IMR-90 (cell line): ENCODE data around the gene SYS1. TPM values are rescaled to one million over a fixed set of nuclear protein-coding genes. Genes with fewer than 3 reads are reported as not detected.

ENCODE experiments used
- ATAC-seq: fragments of 200-7000 bp; cut with Tn5 transposase; 2 replicates; pipeline ENCODE4 v1.9.1; 2020; ENCODE audit warnings: low read depth, mild to moderate bottlenecking, moderate library complexity
- BruUV-seq: library from RNA; stranded (reverse); fragments of 400-500 nt; replicated peaks from 2 replicates; lab custom pipeline; 2021; lab: Mats Ljungman, UMichigan
- CTCF ChIA-PET: fragments of 300-600 bp; formaldehyde crosslinking; extraction: SDS; loops from one replicate; lab custom pipeline; 2021; ENCODE audit warnings: antibody characterized with exemption; lab: Yijun Ruan, JAX
- POLR2A ChIA-PET: fragments of 300-600 bp; sonication (Branson Sonifier 250); formaldehyde crosslinking; loops from one replicate; lab custom pipeline; 2022; ENCODE audit warnings: antibody characterized with exemption; ENCODE audit not compliant: unreplicated experiment; lab: Charles Lee
- DNase-seq: peaks from one replicate; pipeline ENCODE4 v3.0.0; 2013
- H2AFZ ChIP-seq: replicated peaks from 2 replicates; pipeline ENCODE3; 2013; ENCODE audit warnings: low read length, mild to moderate bottlenecking; ENCODE audit not compliant: poor library complexity
- H2AK5ac ChIP-seq: 2 replicates; pipeline ENCODE4 v1.6.1; 2013; ENCODE audit warnings: low read depth, low read length, inconsistent platforms
- H2AK9ac ChIP-seq: replicated peaks from 2 replicates; pipeline ENCODE3; 2013; ENCODE audit warnings: mild to moderate bottlenecking, low read depth, low read length, moderate library complexity; ENCODE audit not compliant: poor library complexity
- H2BK120ac ChIP-seq: 2 replicates; pipeline ENCODE4 v1.6.1; 2013; ENCODE audit warnings: low read depth, low read length, inconsistent platforms
- H2BK15ac ChIP-seq: 3 replicates; pipeline ENCODE4 v1.6.1; 2013; ENCODE audit warnings: low read depth, low read length, inconsistent platforms
- H2BK20ac ChIP-seq: 2 replicates; pipeline ENCODE4 v1.6.1; 2013; ENCODE audit warnings: low read depth, mild to moderate bottlenecking, inconsistent platforms, low read length, moderate library complexity
- H2BK5ac ChIP-seq: 2 replicates; pipeline ENCODE4 v1.6.1; 2013; ENCODE audit warnings: mild to moderate bottlenecking, low read depth, low read length, inconsistent platforms; ENCODE audit not compliant: poor library complexity, severe bottlenecking
- H3K14ac ChIP-seq: replicated peaks from 2 replicates; pipeline ENCODE4 v1.6.1; 2013; ENCODE audit warnings: low read depth, low read length, inconsistent platforms
- H3K18ac ChIP-seq: 2 replicates; pipeline ENCODE4 v1.6.1; 2013; ENCODE audit warnings: low read depth, low read length, control low read depth
- H3K23ac ChIP-seq: 2 replicates; pipeline ENCODE4 v1.6.1; 2013; ENCODE audit warnings: low read depth, low read length, inconsistent platforms
- H3K27ac ChIP-seq: 2 replicates; pipeline ENCODE4 v1.5.1; 2013; ENCODE audit warnings: mild to moderate bottlenecking, control low read depth, low read length; ENCODE audit not compliant: insufficient read depth
- H3K27me3 ChIP-seq: 2 replicates; pipeline ENCODE4 v1.6.1; 2013; ENCODE audit warnings: low read length; ENCODE audit not compliant: control insufficient read depth, insufficient read depth
- H3K36me3 ChIP-seq: 2 replicates; pipeline ENCODE4 v1.6.1; 2013; ENCODE audit warnings: low read length, mixed read lengths; ENCODE audit not compliant: control insufficient read depth, insufficient read depth
- H3K4ac ChIP-seq: 2 replicates; pipeline ENCODE4 v1.6.1; 2013; ENCODE audit warnings: low read depth, low read length, inconsistent platforms
- H3K4me1 ChIP-seq: 2 replicates; pipeline ENCODE4 v1.6.1; 2013; ENCODE audit warnings: low read length, mixed read lengths; ENCODE audit not compliant: control insufficient read depth, insufficient read depth
- H3K4me2 ChIP-seq: 2 replicates; pipeline ENCODE4 v1.6.1; 2013; ENCODE audit warnings: low read depth, mild to moderate bottlenecking, control low read depth, low read length, moderate library complexity
- H3K4me3 ChIP-seq: 2 replicates; pipeline ENCODE4 v1.5.1; 2013; ENCODE audit warnings: low read depth, mild to moderate bottlenecking, control low read depth, low read length, moderate library complexity; ENCODE audit not compliant: insufficient read depth
- H3K56ac ChIP-seq: 2 replicates; pipeline ENCODE4 v1.6.1; 2013; ENCODE audit warnings: low read length, inconsistent platforms; ENCODE audit not compliant: insufficient read depth; ENCODE audit errors: extremely low read depth
- H3K79me1 ChIP-seq, 2 experiments: 2 replicates each; pipeline ENCODE4 v1.6.1; 2013; ENCODE audit warnings: low read length in 2 of 2, inconsistent platforms in 1 of 2, low read depth in 1 of 2
- H3K9ac ChIP-seq: 2 replicates; pipeline ENCODE4 v1.6.1; 2013; ENCODE audit warnings: low read depth, low read length, control low read depth
- H3K9me1 ChIP-seq: 2 replicates; pipeline ENCODE4 v1.6.1; 2013; ENCODE audit warnings: low read length, inconsistent platforms; ENCODE audit not compliant: insufficient read depth
- H3K9me3 ChIP-seq: 2 replicates; pipeline ENCODE4 v1.6.1; 2013; ENCODE audit warnings: low read length; ENCODE audit not compliant: control insufficient read depth, insufficient read depth
- H4K20me1 ChIP-seq: 2 replicates; pipeline ENCODE4 v1.6.1; 2013; ENCODE audit warnings: low read length, inconsistent platforms; ENCODE audit not compliant: insufficient read depth
- H4K5ac ChIP-seq: 2 replicates; pipeline ENCODE4 v1.6.1; 2013; ENCODE audit warnings: mild to moderate bottlenecking, low read depth, low read length, control low read depth
- H4K8ac ChIP-seq, 2 experiments: 2 replicates each; pipeline ENCODE4 v1.6.1; 2013; ENCODE audit warnings: low read depth in 2 of 2, low read length in 2 of 2, control low read depth in 1 of 2, inconsistent platforms in 1 of 2
- H4K91ac ChIP-seq: 2 replicates; pipeline ENCODE4 v1.6.1; 2013; ENCODE audit warnings: low read depth, low read length, inconsistent platforms; ENCODE audit not compliant: insufficient read depth
- CEBPB ChIP-seq: IDR thresholded peaks from 2 replicates; pipeline ENCODE4 v1.6.1; 2012; ENCODE audit warnings: low read depth, low read length, improper control_type of control experiment
- MAFK ChIP-seq: IDR thresholded peaks from 2 replicates; pipeline ENCODE4 v1.6.1; 2012; ENCODE audit warnings: low read depth, low read length, improper control_type of control experiment
- MAZ ChIP-seq: IDR thresholded peaks from 2 replicates; pipeline ENCODE4 v1.6.1; 2012; ENCODE audit warnings: low read depth, mild to moderate bottlenecking, low read length, improper control_type of control experiment, moderate library complexity, borderline replicate concordance
- RCOR1 ChIP-seq: IDR thresholded peaks from 2 replicates; pipeline ENCODE4 v1.6.1; 2012; ENCODE audit warnings: mild to moderate bottlenecking, low read length, improper control_type of control experiment; ENCODE audit not compliant: insufficient replicate concordance
- WGBS, 2 experiments: methylation state at CpG; one replicate each; pipeline versions ENCODE4 v1.1.5 to v1.1.7; 2013; ENCODE audit warnings: missing lambda C conversion rate in 2 of 2; ENCODE audit not compliant: insufficient read length in 1 of 2; ENCODE audit errors: extremely low coverage in 2 of 2; 5-methylcytosine and 5-hydroxymethylcytosine counted together
- dilution Hi-C: fragments of 300-500 bp; cut with HindIII; formaldehyde crosslinking; loops from one replicate; pipeline ENCODE4 v1.14.3; 2018; ENCODE audit warnings: low sequenced_read_pairs; ENCODE audit not compliant: unreplicated experiment
- in situ Hi-C: fragments of 300-500 bp; cut with MboI; formaldehyde crosslinking; loops from 3 replicates; pipeline ENCODE4 v1.14.3; 2019; ENCODE audit warnings: low sequenced_read_pairs, inconsistent platforms, mixed read lengths
- intact Hi-C: fragments of 100-400 bp; cut with micrococcal nuclease; formaldehyde crosslinking; loops from 2 replicates; pipeline ENCODE4 v1.10.0; 2022
- polyA plus RNA-seq, 3 experiments: library from polyadenylated mRNA; depleted of rRNA; stranded (reverse); fragments of >200 nt; gene quantifications; 2 replicates each; pipeline ENCODE4 v1.2.3, GENCODE V29; 2012; ENCODE audit warnings: low replicate concordance in 1 of 3
- total RNA-seq: library from RNA; depleted of rRNA; stranded (reverse); fragments of >200 nt; gene quantifications from 2 replicates; pipeline ENCODE4 v1.2.3, GENCODE V29; 2012

SYS1 gene
- total and polyA plus RNA-seq, 2 of the 4 experiments (the other 2 are of a cell fraction) = 12.9 to 24.6 TPM

GRCh38 chr20:45407067-45407745 lies 44.2 kb downstream of the SYS1 start (continued):
- TF ChIP-seq MAFK = no peak

- no peak for DNase-seq
- H3K9ac ChIP-seq = peak within 1 kb of the TSS; percentile 56; the same call in 1 of the 2 replicates
- intact Hi-C loops = no loop called here
Observed at GRCh38 chr20:45407783-45408645, 45.1 kb downstream of the SYS1 start, which contains the start of gene DBNDD2. TSS of gene DBNDD2 (plus strand) at chr20:45408289. CDS start at chr20:45408468, 179 bp downstream.

More at GRCh38 chr20:45407783-45408645, 45.1 kb downstream of the SYS1 start, which contains the start of gene DBNDD2:
- Histone ChIP-seq H2BK120ac (no peak within 1 kb of the TSS), H3K4me3 (peak within 1 kb of the TSS; percentile 63), H2AK5ac (no peak within 1 kb of the TSS), H2AK9ac (peak within 1 kb of the TSS; percentile 3), H3K4ac (peak within 1 kb of the TSS; percentile 62; the same call in 1 of the 2 replicates), H3K79me1 (peaks cover 0 to 10% of the 10 kb centered on the region in 2 experiments; a peak in 2 of 4 replicates), H3K56ac (no peak within 1 kb of the TSS), H4K91ac (no peak within 1 kb of the TSS), H2BK15ac (no peak within 1 kb of the TSS), H2BK20ac (no peak within 1 kb of the TSS), H4K8ac (peak within 1 kb of the TSS in 1 of 2 experiments; percentile 48; a peak in 1 of 4 replicates), H4K5ac (no peak within 1 kb of the TSS), H3K9me1 (no peaks in the 10 kb centered on the region), H3K27ac (no peak within 1 kb of the TSS; the same call in 1 of the 2 replicates), H2BK5ac (no peak within 1 kb of the TSS), H2AFZ (peak within 1 kb of the TSS; percentile 92), H3K23ac (peak within 1 kb of the TSS; percentile 46), H3K4me2 (peak within 1 kb of the TSS; percentile 91), H4K20me1 (no peaks in the 10 kb centered on the region), H3K36me3 (no peaks in the 10 kb centered on the region; the same call in 1 of the 2 replicates), H3K18ac (no peak within 1 kb of the TSS), H3K4me1 (peaks cover 4% of the 10 kb centered on the region; the same call in 1 of the 2 replicates), H3K9me3 (no peaks in the 10 kb centered on the region), H3K14ac (0 out of 2 replicates have a peak within 1 kb of the TSS, but pooled peaks have one; percentile 21), H3K27me3 (no peaks in the 10 kb centered on the region)
- ATAC-seq = no peak
- BruUV-seq = no TSS peak
- 95% methylated on average over 11 of the region's 21 CpGs; no CpG with 5 or more reads in 1 of the 2 experiments for WGBS, 2 experiments
- TF ChIP-seq RCOR1 (no peak), MAZ (no peak), CEBPB (no peak)
- POLR2A ChIA-PET = no interaction called here
- dilution Hi-C loops = no loop called here
- in situ Hi-C loops = no loop called here
- CTCF ChIA-PET = no interaction called here
